GM12801 (cell line): ENCODE data around the gene LDB2.

ENCODE experiments used
- CTCF ChIP-seq: IDR thresholded peaks from one replicate; pipeline ENCODE4 v1.5.1; 2011; ENCODE audit warnings: control low read depth; ENCODE audit not compliant: insufficient read length; ENCODE audit errors: extremely low read depth

The LDB2 gene

GRCh38 chr4:16916031-16916430, 17.6 kb upstream of the LDB2 start:
- TF ChIP-seq CTCF: no peak

- no peak for TF ChIP-seq CTCF
Observed at GRCh38 chr4:16914208-16914607, 15.8 kb upstream of the LDB2 start.

- TF ChIP-seq CTCF: no peak
Observed at GRCh38 chr4:16912896-16913295, 14.5 kb upstream of the LDB2 start.

GRCh38 chr4:16909281-16909680, 10.8 kb upstream of the LDB2 start:
- no peak for TF ChIP-seq CTCF

GRCh38 chr4:16908377-16909021, 10.1 kb upstream of the LDB2 start:
- TF ChIP-seq CTCF: no peak

- TF ChIP-seq CTCF: no peak
Observed at GRCh38 chr4:16900325-16900724, 1.9 kb upstream of the LDB2 start.

GRCh38 chr4:16896881-16897750, 1.3 kb downstream of the LDB2 start:
- no peak for TF ChIP-seq CTCF
